Thyroid gland (tissue), 4 donors: ENCODE measurements around the gene ABCC3.

Experiments used
- CTCF ChIP-seq, 6 experiments: fragments of 200-600 bp in 3 of 6; fragments of 450-650 bp in 3 of 6; sonication (generic) in 3 of 6; IDR thresholded peaks; one replicate each; pipeline ENCODE4 v1.5.1; 2016 to 2019; ENCODE audit warnings: antibody characterized with exemption in 6 of 6, mild to moderate bottlenecking in 2 of 6, inconsistent platforms in 1 of 6, moderate library complexity in 1 of 6
- POLR2A ChIP-seq, 2 donors: fragments of 450-650 bp; IDR thresholded peaks; one replicate each; pipeline ENCODE4 v1.6.1; 2017; ENCODE audit warnings: antibody characterized with exemption in 2 of 2, mild to moderate bottlenecking in 2 of 2, moderate library complexity in 1 of 2

GRCh38 chr17:50651661-50652060 lies 17.0 kb downstream of the ABCC3 start:
- TF ChIP-seq CTCF (IDR thresholded peaks at IDR 0.05) = no peak
- TF ChIP-seq POLR2A (IDR thresholded peaks at IDR 0.05) = no peak
